DOHH2 (cell line): Measurements from ENCODE around the gene AFAP1.

Experiments
- H3F3A ChIP-seq: fragments of 200-600 bp; sonication (generic), shearing (Covaris generic); 2 replicates; pipeline ENCODE4 v1.6.0; 2016; ENCODE audit warnings: antibody characterized with exemption, mild to moderate bottlenecking; ENCODE audit not compliant: control insufficient read depth, insufficient read depth
- H3K27ac ChIP-seq: fragments of 200-600 bp; sonication (generic); 2 replicates; pipeline ENCODE4 v1.5.1; 2014; ENCODE audit warnings: low read depth, mild to moderate bottlenecking, low read length, moderate library complexity
- H3K27me3 ChIP-seq: fragments of 200-600 bp; sonication (generic); 2 replicates; pipeline ENCODE4 v1.6.1; 2014; ENCODE audit warnings: mild to moderate bottlenecking, low read length, mixed read lengths; ENCODE audit not compliant: control insufficient read depth
- H3K36me3 ChIP-seq: fragments of 200-600 bp; sonication (generic); 2 replicates; pipeline ENCODE4 v1.6.1; 2014; ENCODE audit warnings: mild to moderate bottlenecking, low read length, moderate library complexity, mixed read lengths; ENCODE audit not compliant: control insufficient read depth
- H3K4me1 ChIP-seq: fragments of 200-600 bp; sonication (generic); 2 replicates; pipeline ENCODE4 v1.6.1; 2014; ENCODE audit warnings: mild to moderate bottlenecking, low read length, mixed read lengths; ENCODE audit not compliant: control insufficient read depth
- H3K4me2 ChIP-seq: fragments of 200-600 bp; sonication (generic); 2 replicates; pipeline ENCODE4 v1.6.0; 2014; ENCODE audit warnings: mild to moderate bottlenecking, low read length, moderate library complexity
- H3K4me3 ChIP-seq: fragments of 200-600 bp; sonication (generic); 2 replicates; pipeline ENCODE4 v1.5.1; 2014; ENCODE audit warnings: mild to moderate bottlenecking, low read length, mixed read lengths
- H3K79me2 ChIP-seq: fragments of 200-600 bp; sonication (generic); 2 replicates; pipeline ENCODE4 v1.6.1; 2014; ENCODE audit warnings: mild to moderate bottlenecking, low read length, mixed read lengths; ENCODE audit not compliant: control insufficient read depth
- H3K9me2 ChIP-seq: fragments of 200-600 bp; sonication (generic); replicated peaks from 2 replicates; pipeline ENCODE4 v1.6.1; 2014; ENCODE audit warnings: mild to moderate bottlenecking, low read length, mixed read lengths; ENCODE audit not compliant: control insufficient read depth
- H3K9me3 ChIP-seq: fragments of 200-600 bp; sonication (generic); 2 replicates; pipeline ENCODE4 v1.6.1; 2014; ENCODE audit warnings: antibody characterized with exemption, low read length, mixed read lengths; ENCODE audit not compliant: control insufficient read depth, insufficient read depth
- H4K20me1 ChIP-seq: fragments of 200-600 bp; sonication (generic); 2 replicates; pipeline ENCODE4 v1.6.0; 2014; ENCODE audit warnings: low read depth, mild to moderate bottlenecking, antibody characterized with exemption, low read length, moderate library complexity; ENCODE audit not compliant: control insufficient read depth, insufficient read depth
- CTCF ChIP-seq: fragments of 200-600 bp; sonication (generic); IDR thresholded peaks from one replicate; pipeline ENCODE4 v1.5.1; 2014; ENCODE audit warnings: antibody characterized with exemption, mild to moderate bottlenecking, low read depth, low read length; ENCODE audit not compliant: poor library complexity, severe bottlenecking
- EZH2phosphoT487 ChIP-seq: fragments of 200-600 bp; sonication (generic); IDR thresholded peaks from 2 replicates; pipeline ENCODE4 v1.6.1; 2017; ENCODE audit warnings: borderline replicate concordance, mild to moderate bottlenecking, antibody characterized with exemption, low read length, moderate library complexity, mixed read lengths

Gene AFAP1

GRCh38 chr4:7756071-7756470, 183.6 kb downstream of the AFAP1 start:
- Histone ChIP-seq H3K4me3 (no peak overlapping the region), H3K9me2 (no peaks in the 10 kb centered on the region), H3K9me3 (no peaks in the 10 kb centered on the region), H3F3A (no peaks in the 10 kb centered on the region), H3K4me1 (peaks cover 9% of the 10 kb centered on the region), H4K20me1 (no peaks in the 10 kb centered on the region), H3K79me2 (no peaks in the 10 kb centered on the region), H3K4me2 (no peak overlapping the region), H3K27me3 (peaks cover 7% of the 10 kb centered on the region; the same call in 1 of the 2 replicates), H3K36me3 (no peaks in the 10 kb centered on the region), H3K27ac (no peak overlapping the region)
- TF ChIP-seq EZH2phosphoT487: no peak
- no peak for TF ChIP-seq CTCF

- no peak for TF ChIP-seq EZH2phosphoT487
- TF ChIP-seq CTCF: no peak
- H3K9me3 ChIP-seq: no peaks in the 10 kb centered on the region
- no peak overlapping the region for H3K4me2 ChIP-seq
- no peaks in the 10 kb centered on the region for H3K9me2 ChIP-seq
- H4K20me1 ChIP-seq: no peaks in the 10 kb centered on the region
- peaks cover 9% of the 10 kb centered on the region for H3K4me1 ChIP-seq
- H3K27me3 ChIP-seq: peaks cover 7% of the 10 kb centered on the region; the same call in 1 of the 2 replicates
- H3K27ac ChIP-seq: no peak overlapping the region
- H3K4me3 ChIP-seq: no peak overlapping the region
- H3F3A ChIP-seq: no peaks in the 10 kb centered on the region
- H3K36me3 ChIP-seq: no peaks in the 10 kb centered on the region
- H3K79me2 ChIP-seq: no peaks in the 10 kb centered on the region
Measured at GRCh38 chr4:7755561-7755960, 184.1 kb downstream of the AFAP1 start.

GRCh38 chr4:7754565-7755262, 184.9 kb downstream of the AFAP1 start:
- H3K4me2 ChIP-seq: no peak overlapping the region
- H3K9me3 ChIP-seq: no peaks in the 10 kb centered on the region
- no peak overlapping the region for H3K4me3 ChIP-seq
- H3K36me3 ChIP-seq: no peaks in the 10 kb centered on the region
- H3K27me3 ChIP-seq: peaks cover 7% of the 10 kb centered on the region; the same call in 1 of the 2 replicates
- peaks cover 8% of the 10 kb centered on the region for H3K4me1 ChIP-seq
- no peaks in the 10 kb centered on the region for H3K79me2 ChIP-seq
- no peaks in the 10 kb centered on the region for H3K9me2 ChIP-seq
- no peak overlapping the region for H3K27ac ChIP-seq
- H3F3A ChIP-seq: no peaks in the 10 kb centered on the region
- TF ChIP-seq EZH2phosphoT487 (no peak), CTCF (no peak)
- H4K20me1 ChIP-seq: no peaks in the 10 kb centered on the region
